HepG2 (cell line): ENCODE results near the gene MYO3B. TPM values are rescaled to one million over a fixed set of nuclear protein-coding genes. Genes with fewer than 3 reads are reported as not detected.

Experiments used
- ATAC-seq: fragments of 200-7000 bp; cut with Tn5 transposase; 3 replicates; pipeline ENCODE4 v1.9.1; 2020; ENCODE audit warnings: mild to moderate bottlenecking, moderate library complexity
- BruUV-seq: library from RNA; stranded (reverse); fragments of 400-500 nt; replicated peaks from 2 replicates; lab custom pipeline; 2021; lab: Mats Ljungman, UMichigan
- CTCF ChIA-PET: fragments of 300-600 bp; formaldehyde crosslinking; extraction: SDS; loops from one replicate; lab custom pipeline; 2021; ENCODE audit warnings: low total read pairs, inconsistent platforms, low intra/inter-chr PET ratio; lab: Yijun Ruan, JAX
- POLR2A ChIA-PET: fragments of 350-600 bp; sonication (Branson Sonifier 250); formaldehyde crosslinking; loops from one replicate; lab custom pipeline; 2020; ENCODE audit warnings: antibody characterized with exemption, inconsistent platforms; lab: Yijun Ruan, JAX
- DNase-seq: peaks from one replicate; pipeline ENCODE4 v3.0.0-alpha.2; 2015; ENCODE audit warnings: low spot score
- FAIRE-seq: peaks from 3 replicates; lab custom pipeline; 2011; peaks lifted over from hg19 to GRCh38; lab: Jason Lieb, UNC
- H2AFZ ChIP-seq: one replicate; pipeline ENCODE4 v1.6.1; 2011; ENCODE audit warnings: low read length, inconsistent platforms
- H3K27ac ChIP-seq: fragments of 300-600 bp; 3 replicates; pipeline ENCODE4 v1.8.0; 2011; ENCODE audit warnings: mixed run types, mild to moderate bottlenecking, mixed read lengths, low read length, inconsistent platforms; ENCODE audit not compliant: insufficient read depth; ENCODE audit errors: extremely low read length
- H3K27me3 ChIP-seq, 2 experiments: fragments of 200-600 bp in 1 of 2; 2 replicates in 1 of 2; 3 replicates in 1 of 2; pipeline versions ENCODE4 v1.6.0 to v1.8.0; 2011; ENCODE audit warnings: low read length in 2 of 2, mild to moderate bottlenecking in 2 of 2, moderate library complexity in 2 of 2, inconsistent platforms in 1 of 2; ENCODE audit not compliant: insufficient read depth in 2 of 2, control insufficient read depth in 1 of 2
- H3K36me3 ChIP-seq, 2 experiments: fragments of 200-600 bp in 1 of 2; replicated peaks in 1 of 2; 2 replicates in 1 of 2; 3 replicates in 1 of 2; pipeline versions ENCODE4 v1.5.1 to v1.8.0; 2011; ENCODE audit warnings: low read length in 2 of 2, inconsistent platforms in 1 of 2; ENCODE audit not compliant: insufficient read depth in 2 of 2, control insufficient read depth in 1 of 2
- H3K4me1 ChIP-seq: 2 replicates; pipeline ENCODE4 v1.5.1; 2012; ENCODE audit warnings: low read length, inconsistent platforms; ENCODE audit not compliant: insufficient read depth
- H3K4me2 ChIP-seq: 2 replicates; pipeline ENCODE4 v1.6.0; 2011; ENCODE audit warnings: low read depth, low read length, inconsistent platforms
- H3K4me3 ChIP-seq, 3 experiments: fragments of 200-600 bp in 1 of 3; sonication (generic), shearing (Covaris generic) in 1 of 3; replicated peaks in 1 of 3; 2 replicates each; pipeline ENCODE4 v1.5.1; 2011 to 2016; ENCODE audit warnings: low read length in 3 of 3, inconsistent platforms in 2 of 3, low read depth in 2 of 3, mild to moderate bottlenecking in 2 of 3, control low read depth in 1 of 3, mixed read lengths in 1 of 3; ENCODE audit not compliant: insufficient read depth in 1 of 3
- H3K79me2 ChIP-seq: one replicate; pipeline ENCODE4 v1.6.1; 2011; ENCODE audit warnings: low read length, inconsistent platforms; ENCODE audit not compliant: insufficient read depth
- H3K9ac ChIP-seq: 2 replicates; pipeline ENCODE4 v1.6.0; 2011; ENCODE audit warnings: mild to moderate bottlenecking, low read depth, low read length, inconsistent platforms; ENCODE audit not compliant: insufficient read depth
- H3K9me3 ChIP-seq: 2 replicates; pipeline ENCODE4 v1.5.1; 2012; ENCODE audit warnings: mild to moderate bottlenecking, low read length
- H4K20me1 ChIP-seq: 2 replicates; pipeline ENCODE4 v1.6.0; 2011; ENCODE audit warnings: inconsistent platforms, mild to moderate bottlenecking, low read length, moderate library complexity; ENCODE audit not compliant: insufficient read depth
- HOXD1 ChIP-seq: sonication (generic); formaldehyde crosslinking; IDR thresholded peaks from 2 replicates; pipeline ENCODE4 v1.5.0; 2020; ENCODE audit warnings: missing genetic modification reagents
- MAF1 ChIP-seq: sonication (generic); formaldehyde crosslinking; IDR thresholded peaks from 2 replicates; pipeline ENCODE4 v1.5.0; 2020; ENCODE audit warnings: missing genetic modification reagents, borderline replicate concordance
- MEIS1 ChIP-seq: sonication (generic); formaldehyde crosslinking; IDR thresholded peaks from 2 replicates; pipeline ENCODE4 v1.9.0; 2021; ENCODE audit warnings: mild to moderate bottlenecking, missing genetic modification reagents, moderate library complexity, borderline replicate concordance
- NKX3-1 ChIP-seq: sonication (generic); formaldehyde crosslinking; IDR thresholded peaks from 2 replicates; pipeline ENCODE4 v1.5.0; 2020; ENCODE audit warnings: missing genetic modification reagents
- NR2C2 ChIP-seq: sonication (generic); formaldehyde crosslinking; IDR thresholded peaks from 2 replicates; pipeline ENCODE4 v1.4.0; 2020; ENCODE audit warnings: missing genetic modification reagents, mild to moderate bottlenecking, moderate library complexity, borderline replicate concordance
- PLRG1 ChIP-seq: fragments of 450-650 bp; conservative IDR thresholded peaks from 2 replicates; pipeline ENCODE4 v1.6.1; 2016
- RARA ChIP-seq: IDR thresholded peaks from 2 replicates; pipeline ENCODE4 v1.6.1; 2016; ENCODE audit warnings: missing genetic modification reagents, missing compliant biosample characterization
- SCMH1 ChIP-seq: sonication (generic); formaldehyde crosslinking; IDR thresholded peaks from 2 replicates; pipeline ENCODE4 v1.9.0; 2021; ENCODE audit warnings: missing genetic modification reagents, mild to moderate bottlenecking, borderline replicate concordance
- TBX2 ChIP-seq: sonication (generic); formaldehyde crosslinking; IDR thresholded peaks from 2 replicates; pipeline ENCODE4 v1.5.0; 2020; ENCODE audit warnings: missing genetic modification reagents, mild to moderate bottlenecking, borderline replicate concordance
- ZFP90 ChIP-seq: sonication (generic); formaldehyde crosslinking; IDR thresholded peaks from 2 replicates; pipeline ENCODE4 v1.8.0; 2022; ENCODE audit warnings: missing genetic modification reagents, mild to moderate bottlenecking, inconsistent platforms, borderline replicate concordance
- ZNF331 ChIP-seq: sonication (generic); formaldehyde crosslinking; IDR thresholded peaks from 2 replicates; pipeline ENCODE4 v1.4.0; 2020; ENCODE audit warnings: missing genetic modification reagents
- ZNF484 ChIP-seq: sonication (generic); formaldehyde crosslinking; IDR thresholded peaks from 2 replicates; pipeline ENCODE4 v1.5.1; 2020; ENCODE audit warnings: mild to moderate bottlenecking, low read depth, missing genetic modification reagents, borderline replicate concordance
- ZNF629 ChIP-seq: sonication (generic); formaldehyde crosslinking; conservative IDR thresholded peaks from 2 replicates; pipeline ENCODE4 v1.5.0; 2020; ENCODE audit warnings: missing genetic modification reagents
- ZNF839 ChIP-seq: sonication (generic); formaldehyde crosslinking; IDR thresholded peaks from 2 replicates; pipeline ENCODE4 v1.4.0; 2020; ENCODE audit warnings: missing genetic modification reagents, mild to moderate bottlenecking, borderline replicate concordance
- WGBS: methylation state at CpG from one replicate; pipeline ENCODE4 v1.1.6; 2017; ENCODE audit warnings: low lambda C conversion rate; 5-methylcytosine and 5-hydroxymethylcytosine counted together
- in situ Hi-C: cut with HindIII; loops from 2 replicates; pipeline ENCODE4 v1.10.0; 2017; ENCODE audit warnings: low pct_unique_long_range_greater_than_20kb; ENCODE audit not compliant: extremely low pct_ligation_motif_present
- intact Hi-C: fragments of 100-400 bp; cut with micrococcal nuclease; formaldehyde crosslinking; loops from one replicate; pipeline ENCODE4 v1.10.0; 2022; ENCODE audit not compliant: unreplicated experiment
- polyA plus RNA-seq, 8 experiments: library from polyadenylated mRNA; depleted of rRNA in 3 of 8; stranded (reverse) in 7 of 8; unstranded in 1 of 8; fragments of >200 nt; fragmentation: Illumina TruSeq in 4 of 8; extraction: Trizol in 4 of 8; gene quantifications; 2 replicates each; pipeline versions ENCODE4 v1.2.1 to v1.2.3, GENCODE V29; 2011 to 2016; ENCODE audit warnings: low read depth in 4 of 8, missing spikeins in 1 of 8, mixed read lengths in 1 of 8; ENCODE audit not compliant: insufficient read depth in 1 of 8
- total RNA-seq, 5 experiments: library from RNA; depleted of rRNA; stranded (reverse); fragments of >200 nt; fragmentation: Illumina TruSeq; extraction: Trizol; gene quantifications; 2 replicates each; pipeline ENCODE4 v1.2.3, GENCODE V29; 2016; ENCODE audit warnings: low read depth in 1 of 5
- TF ChIP-seq, protein P1 (sequence below): sonication (generic); formaldehyde crosslinking; conservative IDR thresholded peaks from 2 replicates; pipeline ENCODE4 v1.8.0; 2022; ENCODE audit warnings: low read depth, missing genetic modification reagents
- TF ChIP-seq, protein P2 (sequence below): sonication (generic); formaldehyde crosslinking; IDR thresholded peaks from 2 replicates; pipeline ENCODE4 v1.5.1; 2020; ENCODE audit warnings: missing genetic modification reagents, mild to moderate bottlenecking, borderline replicate concordance

Gene MYO3B
- total and polyA plus RNA-seq, 2 of the 13 experiments (the other 11 are each of a cell fraction or from before 2014, with no cell fraction given) = 0.01 TPM; not detected in 1

DNA sequence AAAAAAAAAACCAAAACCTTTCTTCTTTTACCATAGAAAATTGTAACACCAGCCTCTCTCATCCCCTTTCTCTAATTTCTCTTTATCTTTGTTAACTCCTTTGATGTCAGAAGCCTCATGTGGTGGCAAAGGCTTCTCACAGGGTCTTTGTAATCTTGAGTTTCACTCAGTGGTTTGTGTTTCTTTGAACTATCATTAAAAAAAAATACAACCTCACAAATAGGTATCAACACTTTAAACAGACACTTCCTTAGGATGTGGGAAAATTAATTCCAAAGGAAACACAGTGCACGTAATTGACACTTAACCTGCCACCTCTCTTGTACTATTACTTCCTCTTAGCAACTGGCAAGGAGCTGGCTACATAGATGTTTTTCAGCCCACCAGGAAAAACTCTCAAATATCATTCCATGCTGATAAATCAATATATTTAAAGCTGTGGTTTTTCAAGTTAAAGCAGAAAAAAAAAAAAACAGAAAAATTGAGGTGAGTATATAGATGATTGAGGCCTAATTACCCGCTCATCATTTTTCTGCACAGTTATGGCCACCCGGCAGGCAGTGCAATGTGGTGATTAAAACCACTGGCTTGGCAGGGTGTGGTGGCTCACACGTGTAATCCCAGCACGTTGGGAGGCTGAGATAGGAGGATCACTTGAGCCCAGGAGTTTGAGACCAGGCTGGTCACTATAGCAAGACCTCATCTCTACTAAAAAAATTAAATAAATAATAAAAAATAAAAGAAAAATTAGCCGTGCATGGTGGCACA is 193.5 kb downstream of the MYO3B start:
- POLR2A ChIA-PET = no interaction called here
- 6% methylated on average over 6 of the region's 6 CpGs for WGBS
- FAIRE-seq (no peak), DNase-seq (no peak), ATAC-seq (no peak)
- CTCF ChIA-PET = interaction anchor here (3.1 kb wide), 1 partner anchor 445 kb away, joined by 29 read pairs; the partner anchor contains the start of gene GAD1
- no peaks in the 10 kb centered on the region for H3K36me3 ChIP-seq
- BruUV-seq = no TSS peak
- no peaks in the 10 kb centered on the region for H3K79me2 ChIP-seq
- no peaks in the 10 kb centered on the region for H4K20me1 ChIP-seq
- no peak overlapping the region for H2AFZ ChIP-seq
- H3K9me3 ChIP-seq = no peaks in the 10 kb centered on the region
- no peak overlapping the region for H3K27ac ChIP-seq
- H3K9ac ChIP-seq = no peak overlapping the region
- H3K4me3 ChIP-seq = no peak overlapping the region
- no peaks in the 10 kb centered on the region for H3K4me1 ChIP-seq
- in situ Hi-C loops = loop anchor here (5.0 to 25.0 kb wide), 2 partner anchors 446 to 909 kb away; partner anchors contain the start of gene GAD1
- H3K4me2 ChIP-seq = no peak overlapping the region
- peaks cover 0 to 37% of the 10 kb centered on the region in 2 experiments; a peak in 2 of 5 replicates for H3K27me3 ChIP-seq
- intact Hi-C loops = no loop called here
- TF ChIP-seq ZNF484 (CRISPR knock-in tag) = no peak
- no peak for TF ChIP-seq ZNF839 (CRISPR knock-in tag)
- no peak for TF ChIP-seq HOXD1
- no peak for TF ChIP-seq MAF1 (CRISPR knock-in tag)
- TF ChIP-seq, protein P1, sequence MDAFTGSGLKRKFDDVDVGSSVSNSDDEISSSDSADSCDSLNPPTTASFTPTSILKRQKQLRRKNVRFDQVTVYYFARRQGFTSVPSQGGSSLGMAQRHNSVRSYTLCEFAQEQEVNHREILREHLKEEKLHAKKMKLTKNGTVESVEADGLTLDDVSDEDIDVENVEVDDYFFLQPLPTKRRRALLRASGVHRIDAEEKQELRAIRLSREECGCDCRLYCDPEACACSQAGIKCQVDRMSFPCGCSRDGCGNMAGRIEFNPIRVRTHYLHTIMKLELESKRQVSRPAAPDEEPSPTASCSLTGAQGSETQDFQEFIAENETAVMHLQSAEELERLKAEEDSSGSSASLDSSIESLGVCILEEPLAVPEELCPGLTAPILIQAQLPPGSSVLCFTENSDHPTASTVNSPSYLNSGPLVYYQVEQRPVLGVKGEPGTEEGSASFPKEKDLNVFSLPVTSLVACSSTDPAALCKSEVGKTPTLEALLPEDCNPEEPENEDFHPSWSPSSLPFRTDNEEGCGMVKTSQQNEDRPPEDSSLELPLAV (CRISPR knock-in tag) = no peak
- no peak for TF ChIP-seq RARA (CRISPR knock-in tag)
- TF ChIP-seq ZNF629 (CRISPR knock-in tag) = no peak
- TF ChIP-seq MEIS1 (CRISPR knock-in tag) = no peak
- no peak for TF ChIP-seq TBX2
- TF ChIP-seq, protein P2, sequence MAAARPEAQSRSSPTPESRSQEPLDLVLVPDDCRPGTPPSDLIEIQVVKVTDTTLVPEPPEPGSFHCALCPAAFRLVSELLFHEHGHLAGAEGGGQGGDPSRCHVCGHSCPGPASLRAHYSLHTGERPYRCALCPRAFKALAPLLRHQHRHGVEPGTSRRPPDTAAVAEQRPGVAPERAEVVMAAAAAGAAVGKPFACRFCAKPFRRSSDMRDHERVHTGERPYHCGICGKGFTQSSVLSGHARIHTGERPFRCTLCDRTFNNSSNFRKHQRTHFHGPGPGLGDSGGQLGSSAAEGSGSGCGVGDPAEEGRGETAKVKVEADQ = no peak
- TF ChIP-seq NR2C2 (CRISPR knock-in tag) = no peak
- TF ChIP-seq ZNF331 (CRISPR knock-in tag) = no peak
- TF ChIP-seq SCMH1 (CRISPR knock-in tag) = no peak
- no peak for TF ChIP-seq ZFP90 (CRISPR knock-in tag)
- no peak for TF ChIP-seq NKX3-1 (CRISPR knock-in tag)
- no peak for TF ChIP-seq PLRG1
